Iris pigment epithelial cell (primary cell): ENCODE data around the gene CCDC191.

ENCODE experiments used
- DNase-seq: peaks from one replicate; pipeline ENCODE4 v3.0.0-alpha.2; 2011; ENCODE audit warnings: low read depth

The CCDC191 gene

GRCh38 chr3:113966172-113966571 lies 90.2 kb downstream of the CCDC191 start:
- no peak for DNase-seq

- DNase-seq, result no peak
Measured at GRCh38 chr3:113963879-113964278, 92.4 kb downstream of the CCDC191 start.

- DNase-seq, result no peak
Measured at GRCh38 chr3:113954091-113954685, 102.1 kb downstream of the CCDC191 start.

- DNase-seq, result peak; percentile 14
Measured at GRCh38 chr3:113953677-113954076, 102.6 kb downstream of the CCDC191 start.

GRCh38 chr3:113952921-113953320 lies 103.4 kb downstream of the CCDC191 start:
- DNase-seq, result no peak

- no peak for DNase-seq
Measured at GRCh38 chr3:113948015-113948917, 108.1 kb downstream of the CCDC191 start.

- DNase-seq, result peak; percentile 49
Measured at GRCh38 chr3:113947372-113948014, 108.8 kb downstream of the CCDC191 start, which contains the start of gene ZDHHC23. Gene ZDHHC23, plus strand, starts transcription at chr3:113948013. Its CDS starts 790 bp downstream, at chr3:113948803.

- no peak for DNase-seq
Measured at GRCh38 chr3:113946831-113947230, 109.5 kb downstream of the CCDC191 start.

GRCh38 chr3:113927556-113927955 lies 128.8 kb downstream of the CCDC191 start:
- no peak for DNase-seq

GRCh38 chr3:113914646-113915045 lies 141.7 kb downstream of the CCDC191 start:
- peak; percentile 71 for DNase-seq
